NCI-H1694 (cell line): ENCODE results near the gene IGSF9B.

ENCODE experiments used
- DNase-seq: peaks from one replicate; lab custom pipeline; 2025; lab: John Stamatoyannopoulos, UW

The IGSF9B gene

DNA sequence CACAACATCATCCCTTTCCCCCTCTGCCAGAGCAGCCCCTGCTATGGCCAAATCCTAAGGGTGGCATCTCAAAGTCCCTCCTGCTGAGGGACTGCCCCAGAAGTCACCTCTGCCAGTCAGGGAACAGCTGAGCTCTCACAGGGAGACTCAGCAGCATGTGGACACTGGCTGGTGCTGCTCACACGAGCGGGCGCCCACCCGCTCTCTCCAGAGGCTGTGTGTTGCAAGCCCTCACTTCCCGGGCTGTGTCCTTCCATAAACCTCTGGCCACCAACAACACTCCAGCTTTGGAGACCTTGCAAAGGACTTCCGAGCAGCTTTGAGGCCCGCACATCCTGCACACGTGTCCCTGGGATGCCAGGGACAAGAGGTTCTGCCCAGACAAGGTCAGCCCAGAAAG, 2.8 kb downstream of the IGSF9B start:
- no peak for DNase-seq

GRCh38 chr11:133953547-133953946, 3.2 kb downstream of the IGSF9B start:
- DNase-seq: no peak

DNA sequence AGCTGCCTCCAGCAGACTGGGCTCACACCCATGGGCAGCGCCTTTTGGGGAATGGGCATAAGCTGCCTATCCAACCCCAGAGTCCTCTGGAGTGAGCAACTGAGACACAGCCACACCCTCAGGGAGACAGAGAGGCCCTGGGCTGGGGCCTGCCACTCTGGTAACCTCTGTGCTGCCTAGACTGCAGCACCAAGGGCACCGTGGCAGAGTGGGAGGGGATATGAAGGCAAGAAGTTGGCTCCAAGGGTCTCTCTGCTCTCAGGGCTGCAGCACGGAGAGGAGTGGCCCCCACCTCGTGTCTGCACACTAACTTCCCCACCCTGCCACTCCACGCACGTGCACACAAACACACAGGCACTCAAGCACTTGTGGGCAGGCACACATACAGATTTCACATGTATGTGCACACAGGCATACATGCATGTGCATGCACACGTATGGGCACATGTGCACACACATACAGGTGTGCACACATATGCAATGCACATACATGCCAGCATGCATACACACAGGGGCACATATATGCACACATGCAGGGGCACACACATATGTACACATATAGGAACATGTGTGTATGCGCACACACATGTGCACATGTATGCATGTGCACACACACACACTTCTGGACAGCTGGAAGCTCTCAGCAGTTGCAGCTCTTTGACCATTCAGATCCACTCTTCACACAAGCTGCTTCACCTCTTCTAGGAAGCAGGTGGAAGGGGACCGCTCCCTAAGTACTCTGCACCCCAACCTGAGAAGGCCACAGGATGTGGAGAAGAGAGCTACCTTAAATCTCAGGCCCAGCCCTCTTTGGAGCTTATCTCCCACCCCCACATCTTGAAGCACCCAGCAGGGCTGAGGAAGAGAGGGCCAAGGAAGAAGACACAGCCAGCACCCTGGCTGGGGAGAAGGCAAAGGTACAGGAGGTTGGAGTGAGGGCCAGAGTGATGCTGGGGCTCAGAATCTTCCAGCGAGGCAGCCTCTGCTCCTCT, 4.3 kb downstream of the IGSF9B start:
- DNase-seq: no peak

GRCh38 chr11:133951327-133952198, 5.2 kb downstream of the IGSF9B start:
- DNase-seq: no peak

- peak; percentile 42 for DNase-seq
Measured at GRCh38 chr11:133950874-133951326, 5.9 kb downstream of the IGSF9B start.

DNA sequence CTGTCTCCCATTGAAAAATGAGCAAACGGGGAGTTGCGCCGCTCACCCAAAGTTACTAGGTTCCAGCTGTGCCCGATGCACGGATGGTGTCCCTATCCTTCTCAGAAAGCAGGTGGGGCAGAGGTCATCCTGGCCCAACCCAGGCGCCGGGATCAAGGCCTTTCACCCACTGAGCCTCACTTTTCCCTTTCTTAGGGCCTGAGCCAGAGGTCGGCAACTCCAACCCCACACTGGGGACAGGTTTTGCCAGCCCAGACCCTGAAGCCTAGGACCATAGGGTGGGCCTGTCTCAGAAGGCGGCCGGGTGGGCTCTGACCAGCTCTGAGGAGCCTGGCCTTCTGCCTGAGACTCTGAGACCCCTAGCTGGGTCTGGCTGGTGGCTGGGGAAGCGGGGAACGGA, 6.3 kb downstream of the IGSF9B start:
- DNase-seq: no peak

- DNase-seq: no peak
Measured at GRCh38 chr11:133949129-133949528, 7.6 kb downstream of the IGSF9B start.

DNA sequence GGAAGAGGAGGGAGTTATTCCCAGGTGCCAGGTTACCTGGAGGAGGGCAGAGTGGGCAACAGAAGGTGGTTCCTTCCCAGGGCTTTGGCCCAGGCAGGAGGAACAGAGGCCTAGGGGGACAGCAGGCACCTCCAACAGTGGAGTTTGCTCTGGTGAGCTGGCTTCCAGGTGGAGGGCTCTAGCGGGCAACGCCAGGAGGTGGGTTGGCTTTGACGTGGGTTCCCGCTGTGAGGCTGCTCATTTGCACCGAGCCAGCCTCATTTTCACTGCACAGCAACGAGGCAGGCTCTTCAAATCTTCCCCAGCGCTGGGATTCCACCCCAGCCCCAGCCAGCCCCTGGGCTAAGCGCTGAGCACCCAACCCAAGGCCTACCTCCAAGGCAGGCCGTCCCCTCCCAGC, 8.1 kb downstream of the IGSF9B start:
- no peak for DNase-seq

GRCh38 chr11:133947321-133947756, 9.4 kb downstream of the IGSF9B start:
- peak; percentile 21 for DNase-seq

GRCh38 chr11:133946541-133947318, 10.0 kb downstream of the IGSF9B start:
- peak; percentile 41 for DNase-seq

- DNase-seq: no peak
Measured at GRCh38 chr11:133946051-133946450, 10.7 kb downstream of the IGSF9B start.

DNA sequence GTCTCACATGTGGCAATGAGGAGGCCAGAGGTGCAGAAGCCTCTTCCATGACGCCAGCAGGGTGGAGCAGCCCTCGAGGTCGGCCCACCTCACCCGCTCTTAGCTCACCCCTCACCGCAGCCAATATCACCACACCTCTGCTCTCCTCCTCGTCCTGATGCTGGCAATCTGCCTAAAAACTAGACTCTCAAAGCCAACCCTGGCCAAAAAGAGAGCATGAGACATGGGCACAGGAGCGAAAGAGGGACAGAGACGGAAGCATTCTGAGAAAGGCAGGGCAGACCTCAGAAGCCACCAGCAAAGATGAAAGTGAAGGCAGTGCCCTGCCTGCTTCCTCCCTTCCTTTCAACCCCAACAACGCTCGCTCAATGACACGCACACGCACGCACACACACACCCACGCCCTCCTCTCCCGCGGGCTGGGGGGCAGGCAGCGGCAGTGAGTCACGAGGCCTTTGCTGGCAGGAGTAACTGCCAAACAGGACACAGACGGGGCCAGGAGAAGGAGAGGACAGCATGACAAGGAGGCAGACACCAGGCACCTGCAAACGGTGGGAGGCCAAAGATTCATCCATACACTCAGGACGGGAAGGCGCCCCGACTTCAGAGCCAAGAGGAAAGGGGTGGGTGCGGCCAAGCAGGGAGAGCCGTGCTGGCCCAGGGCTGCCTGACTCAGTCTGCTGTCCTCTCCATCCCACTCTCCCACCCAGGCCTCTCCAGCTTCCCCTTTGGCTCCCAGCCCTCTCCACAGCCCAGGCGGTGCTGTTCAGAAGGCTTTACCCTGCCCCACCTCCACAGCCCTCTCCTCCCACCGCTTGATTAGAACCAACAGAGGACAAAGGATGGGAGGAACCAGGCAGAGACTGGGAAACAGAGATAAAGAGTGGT, 11.4 kb downstream of the IGSF9B start:
- no peak for DNase-seq

DNA sequence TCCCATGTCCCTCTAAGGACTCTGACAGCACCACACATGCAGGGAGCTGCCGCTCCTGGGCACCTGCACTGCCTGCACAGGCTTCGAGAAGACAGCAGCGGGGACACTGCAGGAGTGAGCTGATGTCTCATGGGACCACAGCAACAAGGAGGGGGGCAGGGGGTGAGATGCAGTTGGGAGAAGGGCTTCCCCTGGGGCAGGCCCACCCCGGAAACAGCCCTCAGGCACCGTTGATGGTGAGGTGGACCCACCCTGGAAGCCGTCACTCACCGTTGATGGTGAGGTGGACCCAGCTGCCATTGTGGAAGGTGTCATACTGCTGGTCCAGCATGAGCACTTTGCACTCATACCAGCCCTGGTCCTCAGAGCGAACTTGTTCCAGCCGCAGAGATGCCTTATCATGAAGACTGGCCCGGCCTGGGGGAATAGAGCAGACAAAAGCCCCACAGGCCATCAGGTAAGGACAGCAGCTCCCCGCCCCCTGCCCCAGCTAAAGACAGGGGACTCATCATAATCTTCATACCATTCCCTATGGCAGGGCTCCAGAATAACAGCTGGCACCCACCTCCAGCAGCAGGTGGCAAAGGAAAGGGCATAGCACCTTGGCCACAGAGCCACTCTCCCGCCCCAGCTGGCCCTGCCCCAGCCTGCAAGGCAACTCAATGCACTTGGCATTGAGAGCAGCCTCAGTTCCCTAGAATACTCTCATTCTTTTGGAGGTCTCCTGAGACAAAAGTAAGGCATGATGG, 12.6 kb downstream of the IGSF9B start:
- no peak for DNase-seq

DNA sequence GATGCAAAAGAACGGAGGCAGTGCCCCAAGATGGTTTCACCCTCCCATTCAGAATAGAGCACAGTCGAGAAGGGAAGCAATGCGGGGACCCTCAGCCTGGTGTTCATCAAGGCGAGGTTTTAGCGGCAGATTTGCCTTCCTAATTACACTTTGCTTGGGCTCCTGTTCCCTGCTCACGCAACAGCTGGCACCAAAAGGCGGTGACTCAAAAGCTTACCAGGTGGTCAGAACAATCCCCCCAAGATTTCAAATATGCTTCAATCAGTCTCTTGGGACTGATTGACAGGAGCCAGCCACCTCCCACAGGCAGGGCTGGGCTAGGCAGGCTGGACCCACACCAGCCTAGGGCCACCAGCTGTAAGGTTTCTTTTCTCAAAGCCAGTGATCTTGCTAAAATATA, 14.2 kb downstream of the IGSF9B start:
- DNase-seq: no peak

DNA sequence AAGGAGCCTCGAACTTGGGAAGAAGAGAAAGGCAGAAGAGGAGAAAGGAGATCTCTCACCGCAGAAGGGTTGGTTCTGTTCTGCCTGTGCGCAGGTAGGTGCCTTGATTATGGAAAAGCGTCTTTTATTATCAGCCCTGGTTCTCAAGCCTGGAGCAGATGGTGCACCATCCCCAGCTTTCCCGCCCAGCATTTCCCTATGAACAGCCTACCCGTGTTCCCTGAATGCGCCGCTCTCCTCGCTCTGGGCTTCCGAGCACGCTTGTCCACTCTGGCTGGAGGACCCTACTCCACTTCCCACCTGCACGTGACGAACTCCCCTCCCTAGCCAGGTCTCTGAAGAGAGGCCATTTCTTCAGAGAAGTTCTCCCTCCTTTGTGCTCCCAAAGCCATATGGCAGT, 15.2 kb downstream of the IGSF9B start:
- no peak for DNase-seq

DNA sequence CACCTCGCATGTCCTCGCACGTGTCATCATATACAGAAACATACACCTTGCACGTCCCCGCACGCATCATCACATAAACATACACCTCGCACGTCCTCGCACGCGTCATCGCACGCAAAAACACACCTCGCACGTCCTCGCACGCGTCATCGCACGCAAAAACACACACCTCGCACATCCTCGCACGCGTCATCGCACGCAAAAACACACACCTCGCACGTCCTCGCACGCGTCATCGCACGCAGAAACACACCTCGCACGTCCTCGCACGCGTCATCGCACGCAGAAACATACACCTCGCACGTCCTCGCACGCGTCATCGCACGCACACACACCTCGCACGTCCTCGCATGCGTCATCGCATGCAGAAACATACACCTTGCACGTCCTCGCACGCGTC, 16.7 kb downstream of the IGSF9B start:
- no peak for DNase-seq

DNA sequence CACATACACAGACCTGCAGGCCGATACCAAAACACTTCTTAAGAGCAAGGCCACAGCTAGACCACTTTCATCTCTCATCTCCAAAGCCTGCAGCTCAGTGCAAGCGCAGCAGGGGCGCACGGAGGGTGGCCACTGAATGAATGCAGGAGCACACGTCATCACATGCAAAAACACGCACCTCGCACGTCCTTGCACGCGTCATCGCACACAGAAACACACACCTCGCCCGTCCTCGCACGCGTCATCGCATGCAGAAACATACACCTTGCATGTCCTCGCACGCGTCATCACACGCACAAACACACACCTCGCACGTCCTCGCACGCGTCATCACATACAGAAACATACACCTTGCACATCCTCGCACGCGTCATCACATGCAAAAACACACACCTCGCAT, 17.2 kb downstream of the IGSF9B start:
- no peak for DNase-seq

GRCh38 chr11:133938166-133938565, 18.6 kb downstream of the IGSF9B start:
- DNase-seq: no peak

DNA sequence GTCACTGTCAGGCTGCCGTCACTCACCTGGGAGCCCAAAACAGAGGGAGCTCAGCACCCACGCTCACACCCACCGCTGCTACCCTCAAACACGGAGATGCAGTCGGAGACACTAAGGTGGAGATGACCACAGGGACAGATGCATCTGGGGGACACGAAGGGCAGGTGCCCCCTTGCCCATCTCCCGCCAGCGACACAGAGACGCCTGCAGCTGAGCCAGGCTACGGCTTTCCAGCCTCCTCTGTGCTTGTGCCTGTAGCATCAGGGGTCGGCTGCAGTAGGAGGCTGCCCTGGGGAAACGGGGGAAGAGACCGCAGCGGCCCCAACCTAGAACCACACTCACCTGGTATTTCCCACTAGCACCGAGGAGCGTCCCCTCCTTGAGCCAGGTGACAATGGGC, 19.3 kb downstream of the IGSF9B start:
- DNase-seq: no peak

GRCh38 chr11:133937015-133937414, 19.8 kb downstream of the IGSF9B start:
- DNase-seq: no peak
